Lung (tissue), 12 donors: ENCODE data around the gene CYB561D1. TPM values are rescaled to one million over a fixed set of nuclear protein-coding genes. Genes with fewer than 3 reads are reported as not detected.

Experiments used
- ATAC-seq: fragments of 200-7000 bp; cut with Tn5 transposase; one replicate; pipeline ENCODE4 v1.9.1; 2020; ENCODE audit warnings: moderate number of reproducible peaks; ENCODE audit not compliant: insufficient read depth, low FRiP score
- DNase-seq, 3 donors: peaks; one replicate each; pipeline ENCODE4 v3.0.0-alpha.2; 2013 to 2017
- H3K27ac ChIP-seq, 2 donors: one replicate each; pipeline ENCODE4 v1.5.1; 2013; ENCODE audit warnings: mild to moderate bottlenecking in 2 of 2, moderate library complexity in 2 of 2, control low read depth in 1 of 2, inconsistent platforms in 1 of 2, low read depth in 1 of 2, low read length in 1 of 2
- H3K27me3 ChIP-seq, 3 donors: one replicate each; pipeline ENCODE4 v1.5.1; 2013; ENCODE audit warnings: low read length in 2 of 3; ENCODE audit not compliant: control insufficient read depth in 3 of 3, insufficient read depth in 3 of 3
- H3K36me3 ChIP-seq, 4 donors: one replicate each; pipeline ENCODE4 v1.5.1; 2013; ENCODE audit warnings: low read length in 4 of 4, mild to moderate bottlenecking in 1 of 4, moderate library complexity in 1 of 4; ENCODE audit not compliant: control insufficient read depth in 4 of 4, insufficient read depth in 4 of 4
- H3K4me1 ChIP-seq, 5 donors: one replicate each; pipeline ENCODE4 v1.5.1; 2013; ENCODE audit warnings: low read length in 5 of 5, mild to moderate bottlenecking in 2 of 5, moderate library complexity in 1 of 5; ENCODE audit not compliant: control insufficient read depth in 5 of 5, insufficient read depth in 5 of 5
- H3K4me3 ChIP-seq: one replicate; pipeline ENCODE4 v1.5.1; 2013; ENCODE audit warnings: mild to moderate bottlenecking, control low read depth, moderate library complexity
- H3K9ac ChIP-seq, 2 donors: one replicate each; pipeline ENCODE4 v1.5.1; 2013; ENCODE audit warnings: low read length in 2 of 2, control low read depth in 1 of 2; ENCODE audit not compliant: insufficient read depth in 1 of 2
- H3K9me3 ChIP-seq, 4 donors: one replicate each; pipeline ENCODE4 v1.5.1; 2013; ENCODE audit warnings: low read length in 3 of 4, mild to moderate bottlenecking in 1 of 4, moderate library complexity in 1 of 4; ENCODE audit not compliant: control insufficient read depth in 4 of 4, insufficient read depth in 3 of 4
- WGBS, 2 donors: extraction: QIAGEN DNeasy Blood & Tissue Kit; methylation state at CpG; one replicate each; pipeline ENCODE4 v1.1.7; 2013; 5-methylcytosine and 5-hydroxymethylcytosine counted together
- polyA plus RNA-seq, 2 donors: library from polyadenylated mRNA; stranded (reverse); fragments of 200-250 nt; gene quantifications; one replicate each; pipeline ENCODE4 v1.2.1, GENCODE V29; 2013
- total RNA-seq, 2 donors: library from RNA; depleted of rRNA in 1 of 2; stranded (reverse); fragments of >200 nt in 1 of 2; gene quantifications; one replicate each; pipeline ENCODE4 v1.2.1, GENCODE V29; 2014 to 2021
- TF ChIP-seq, protein P1 (sequence below): IDR thresholded peaks from 2 replicates; pipeline ENCODE4 v1.5.1; 2012; ENCODE audit warnings: mild to moderate bottlenecking; ENCODE audit errors: control extremely low read depth, extremely low read depth
- donor health status: control.
- donor health status: control.
- donor health status: Bipolar disorder and iron deficiency.
- donor health status: healthy.
- donor health status: DM: yes; HTN: yes; CAD: no.

CYB561D1 gene
- total and polyA plus RNA-seq, 4 donors, result 3.4 to 13.6 (median 6.2) TPM

DNA sequence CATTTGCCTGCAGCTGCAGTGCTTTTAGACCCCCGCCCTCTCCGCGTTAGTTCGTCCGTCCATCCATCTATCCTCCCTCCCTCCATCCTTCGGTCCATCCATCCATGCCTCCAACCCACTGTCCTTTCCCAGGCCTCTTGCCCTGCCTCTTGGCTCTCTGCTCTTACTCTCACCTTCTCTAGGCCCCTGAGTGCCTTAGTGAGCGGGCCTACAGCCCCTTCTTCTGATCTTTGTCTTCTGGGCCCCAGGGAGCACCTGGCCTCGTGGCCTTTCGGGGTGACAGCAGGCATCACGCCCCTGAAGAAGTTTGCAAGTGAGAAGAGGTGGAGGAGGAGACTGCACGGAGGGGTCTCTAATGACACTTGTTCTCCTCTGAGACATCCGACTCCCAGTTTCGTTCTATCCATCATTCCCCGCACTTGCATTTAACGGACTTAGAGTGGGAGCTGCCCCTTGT is 9.3 kb upstream of the CYB561D1 start:
- TF ChIP-seq, protein P1, sequence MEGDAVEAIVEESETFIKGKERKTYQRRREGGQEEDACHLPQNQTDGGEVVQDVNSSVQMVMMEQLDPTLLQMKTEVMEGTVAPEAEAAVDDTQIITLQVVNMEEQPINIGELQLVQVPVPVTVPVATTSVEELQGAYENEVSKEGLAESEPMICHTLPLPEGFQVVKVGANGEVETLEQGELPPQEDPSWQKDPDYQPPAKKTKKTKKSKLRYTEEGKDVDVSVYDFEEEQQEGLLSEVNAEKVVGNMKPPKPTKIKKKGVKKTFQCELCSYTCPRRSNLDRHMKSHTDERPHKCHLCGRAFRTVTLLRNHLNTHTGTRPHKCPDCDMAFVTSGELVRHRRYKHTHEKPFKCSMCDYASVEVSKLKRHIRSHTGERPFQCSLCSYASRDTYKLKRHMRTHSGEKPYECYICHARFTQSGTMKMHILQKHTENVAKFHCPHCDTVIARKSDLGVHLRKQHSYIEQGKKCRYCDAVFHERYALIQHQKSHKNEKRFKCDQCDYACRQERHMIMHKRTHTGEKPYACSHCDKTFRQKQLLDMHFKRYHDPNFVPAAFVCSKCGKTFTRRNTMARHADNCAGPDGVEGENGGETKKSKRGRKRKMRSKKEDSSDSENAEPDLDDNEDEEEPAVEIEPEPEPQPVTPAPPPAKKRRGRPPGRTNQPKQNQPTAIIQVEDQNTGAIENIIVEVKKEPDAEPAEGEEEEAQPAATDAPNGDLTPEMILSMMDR, result no peak
- H3K4me3 ChIP-seq, result peak overlapping the region; percentile 73
- peaks cover 0 to 12% (median 2%) of the 10 kb centered on the region in 3 donors for H3K27me3 ChIP-seq
- peaks cover 0 to 23% (median 6%) of the 10 kb centered on the region in 5 donors for H3K4me1 ChIP-seq
- no peaks in the 10 kb centered on the region for H3K9me3 ChIP-seq
- peaks cover 0 to 16% (median 10%) of the 10 kb centered on the region in 4 donors for H3K36me3 ChIP-seq
- 38 to 47% methylated on average over 15 of the region's 15 CpGs for WGBS, 2 donors
- peak overlapping the region; percentile 46 to 78 for H3K9ac ChIP-seq
- H3K27ac ChIP-seq, result no peak overlapping the region
- ATAC-seq, result no peak
- DNase-seq, result no peak

DNA sequence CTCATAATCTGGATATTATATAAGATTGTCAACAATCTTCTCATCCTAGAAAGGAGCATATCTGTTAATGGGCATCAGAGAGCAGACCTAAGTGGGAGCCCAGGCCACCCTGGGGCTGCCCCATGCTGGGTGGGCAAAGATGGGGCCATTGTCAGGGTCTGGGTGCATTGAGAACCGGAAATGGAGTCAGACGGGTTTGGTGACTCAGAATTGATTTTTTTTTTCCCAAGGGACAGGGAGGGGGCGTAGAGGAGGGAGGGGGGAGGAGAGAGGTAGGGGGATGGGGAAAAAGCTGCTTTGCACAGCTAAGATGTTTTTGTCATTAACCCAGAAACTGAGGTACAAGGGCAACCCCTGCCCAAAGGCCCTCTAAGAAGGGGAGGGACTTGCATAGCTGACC is 8.9 kb upstream of the CYB561D1 start:
- no peak for ATAC-seq
- DNase-seq, result no peak
- H3K36me3 ChIP-seq, result peaks cover 0 to 16% (median 11%) of the 10 kb centered on the region in 4 donors
- H3K4me1 ChIP-seq, result peaks cover 0 to 23% (median 6%) of the 10 kb centered on the region in 5 donors
- no peak overlapping the region for H3K27ac ChIP-seq
- no peak overlapping the region for H3K9ac ChIP-seq
- TF ChIP-seq, protein P1, result no peak
- peaks cover 0 to 8% (median 2%) of the 10 kb centered on the region in 3 donors for H3K27me3 ChIP-seq
- no peak overlapping the region for H3K4me3 ChIP-seq
- H3K9me3 ChIP-seq, result no peaks in the 10 kb centered on the region
- 33 to 50% methylated on average over 3 of the region's 3 CpGs for WGBS, 2 donors

DNA sequence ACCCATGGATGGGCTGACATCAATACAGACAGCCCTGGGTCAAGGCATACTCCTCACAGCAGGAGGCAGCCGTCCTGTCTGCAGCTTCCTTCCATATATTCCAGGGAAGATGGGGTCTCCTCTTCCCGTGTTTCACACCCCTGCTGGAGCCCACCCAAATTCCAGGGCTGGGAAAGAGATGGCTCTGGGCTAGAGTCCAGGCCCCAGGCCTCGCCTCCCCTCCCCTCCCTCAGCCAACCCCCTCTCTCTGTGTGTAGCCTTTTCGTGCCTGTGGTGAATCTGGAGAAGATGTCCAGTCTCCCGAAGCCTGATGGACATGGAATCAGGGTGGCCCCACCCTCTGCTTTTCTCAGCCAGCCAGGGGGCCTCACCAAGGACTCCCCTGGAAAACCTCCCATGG is 6.6 kb upstream of the CYB561D1 start:
- H3K4me3 ChIP-seq, result no peak overlapping the region
- peaks cover 0 to 23% (median 6%) of the 10 kb centered on the region in 5 donors for H3K4me1 ChIP-seq
- peaks cover 0 to 19% (median 14%) of the 10 kb centered on the region in 4 donors for H3K36me3 ChIP-seq
- DNase-seq (peak; percentile 49 to 62 (median 59)), ATAC-seq (no peak)
- 77 to 87% methylated on average over 5 of the region's 5 CpGs for WGBS, 2 donors
- TF ChIP-seq, protein P1, result no peak
- no peak overlapping the region for H3K9ac ChIP-seq
- H3K27me3 ChIP-seq, result peaks cover 0 to 3% (median 0%) of the 10 kb centered on the region in 3 donors
- no peak overlapping the region for H3K27ac ChIP-seq
- no peaks in the 10 kb centered on the region for H3K9me3 ChIP-seq

DNA sequence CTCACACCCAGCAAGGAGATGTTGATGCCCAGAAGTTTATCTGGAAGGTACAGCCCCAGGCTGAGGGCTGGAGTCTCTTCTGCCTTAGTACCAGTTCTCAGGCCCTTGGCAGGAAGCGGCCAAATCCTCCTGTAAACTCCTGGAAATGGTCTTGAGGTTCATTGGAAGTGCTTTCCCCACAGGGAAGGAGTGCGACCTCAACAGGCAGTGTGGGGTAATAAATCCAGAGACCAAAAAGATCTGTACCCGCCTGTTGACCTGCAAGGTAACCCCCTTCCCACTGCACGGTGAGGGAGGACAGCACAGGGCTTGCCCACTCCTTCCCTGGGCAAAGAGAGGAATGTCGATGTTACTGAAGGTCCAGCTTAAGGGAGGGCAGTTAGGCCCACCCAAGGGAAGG is 5.7 kb upstream of the CYB561D1 start:
- no peaks in the 10 kb centered on the region for H3K9me3 ChIP-seq
- DNase-seq (no peak), ATAC-seq (no peak)
- no peak overlapping the region for H3K27ac ChIP-seq
- WGBS, 2 donors, result 84 to 88% methylated on average over 5 of the region's 5 CpGs
- TF ChIP-seq, protein P1, result no peak
- H3K4me1 ChIP-seq, result peaks cover 0 to 20% (median 6%) of the 10 kb centered on the region in 5 donors
- peaks cover 0 to 19% (median 14%) of the 10 kb centered on the region in 4 donors for H3K36me3 ChIP-seq
- no peaks in the 10 kb centered on the region for H3K27me3 ChIP-seq
- no peak overlapping the region for H3K4me3 ChIP-seq
- no peak overlapping the region for H3K9ac ChIP-seq
